GM12878 (cell line): ENCODE measurements around the gene DLK1. TPM values are rescaled to one million over a fixed set of nuclear protein-coding genes. Genes with fewer than 3 reads are reported as not detected.

Experiments
- ATAC-seq: fragments of 200-7000 bp; cut with Tn5 transposase; 3 replicates; pipeline ENCODE4 v1.9.1; 2020; ENCODE audit warnings: mild to moderate bottlenecking, moderate library complexity
- BruUV-seq: library from RNA; stranded (reverse); fragments of 400-500 nt; replicated peaks from 2 replicates; lab custom pipeline; 2021; lab: Mats Ljungman, UMichigan
- CTCF ChIA-PET: fragments of 300-600 bp; sonication (Branson Sonifier 250); formaldehyde crosslinking; extraction: SDS; loops from one replicate; lab custom pipeline; 2021; ENCODE audit warnings: inconsistent platforms; lab: Yijun Ruan, JAX
- POLR2A ChIA-PET: fragments of 350-600 bp; formaldehyde crosslinking; extraction: SDS; loops from one replicate; lab custom pipeline; 2021; ENCODE audit warnings: inconsistent platforms; lab: Charles Lee
- RAD21 ChIA-PET: fragments of 300-600 bp; sonication (Branson Sonifier 250); formaldehyde crosslinking; loops from one replicate; lab custom pipeline; 2023; ENCODE audit warnings: antibody characterized with exemption; ENCODE audit not compliant: unreplicated experiment; lab: Charles Lee
- SMC1A ChIA-PET: fragments of 300-600 bp; sonication (Branson Sonifier 250); formaldehyde crosslinking; loops from one replicate; lab custom pipeline; 2023; ENCODE audit not compliant: unreplicated experiment, uncharacterized antibody; lab: Charles Lee
- DNase-seq: peaks from one replicate; pipeline ENCODE4 v3.0.0-alpha.2; 2011; ENCODE audit warnings: low read depth, low spot score
- FAIRE-seq: peaks from 3 replicates; lab custom pipeline; 2011; peaks lifted over from hg19 to GRCh38; lab: Jason Lieb, UNC
- H2AFZ ChIP-seq: 2 replicates; pipeline ENCODE4 v1.6.0; 2011; ENCODE audit warnings: low read depth, low read length, control low read depth; ENCODE audit not compliant: control insufficient read depth
- H3K27ac ChIP-seq: 2 replicates; pipeline ENCODE4 v1.5.1; 2011; ENCODE audit warnings: control low read depth; ENCODE audit not compliant: control insufficient read depth, insufficient read depth
- H3K27me3 ChIP-seq, 2 experiments: replicated peaks in 1 of 2; 2 replicates each; pipeline versions ENCODE4 v1.6.0 to v1.6.1; 2011; ENCODE audit warnings: low read length in 1 of 2; ENCODE audit not compliant: control insufficient read depth in 2 of 2, insufficient read depth in 2 of 2
- H3K36me3 ChIP-seq, 2 experiments: 2 replicates each; pipeline ENCODE4 v1.5.1; 2011; ENCODE audit warnings: low read length in 1 of 2; ENCODE audit not compliant: control insufficient read depth in 2 of 2, insufficient read depth in 2 of 2
- H3K4me1 ChIP-seq: 2 replicates; pipeline ENCODE4 v1.6.1; 2011; ENCODE audit warnings: mild to moderate bottlenecking, low read length, moderate library complexity, mixed read lengths; ENCODE audit not compliant: control insufficient read depth, insufficient read depth
- H3K4me2 ChIP-seq: 2 replicates; pipeline ENCODE4 v1.6.0; 2011; ENCODE audit warnings: control low read depth; ENCODE audit not compliant: control insufficient read depth, insufficient read depth
- H3K4me3 ChIP-seq: fragments of 200-600 bp; sonication (generic); 2 replicates; pipeline ENCODE4 v1.5.1; 2016
- H3K79me2 ChIP-seq: 2 replicates; pipeline ENCODE4 v1.6.0; 2011; ENCODE audit warnings: low read length; ENCODE audit not compliant: control insufficient read depth, insufficient read depth
- H3K9ac ChIP-seq: 2 replicates; pipeline ENCODE4 v1.8.0; 2011; ENCODE audit warnings: low read length, control low read depth, mixed read lengths; ENCODE audit not compliant: control insufficient read depth, insufficient read depth
- H3K9me3 ChIP-seq: replicated peaks from 3 replicates; pipeline ENCODE4 v1.5.1; 2011; ENCODE audit warnings: mild to moderate bottlenecking, low read length; ENCODE audit not compliant: control insufficient read depth, insufficient read depth
- H4K20me1 ChIP-seq: 2 replicates; pipeline ENCODE4 v1.6.0; 2011; ENCODE audit not compliant: control insufficient read depth, insufficient read depth
- BHLHE40 ChIP-seq, 2 experiments: fragments of 450-650 bp in 1 of 2; IDR thresholded peaks; 2 replicates each; pipeline ENCODE4 v1.6.1; 2011 to 2017; ENCODE audit warnings: low read depth in 2 of 2, borderline replicate concordance in 1 of 2, improper control_type of control experiment in 1 of 2, low read length in 1 of 2, mild to moderate bottlenecking in 1 of 2
- HSF1 ChIP-seq: fragments of 150-350 bp; IDR thresholded peaks from 2 replicates; pipeline ENCODE4 v1.6.1; 2014; ENCODE audit warnings: mild to moderate bottlenecking, low read depth, low read length
- PAX5 ChIP-seq: IDR thresholded peaks from 2 replicates; pipeline ENCODE4 v1.6.1; 2011; ENCODE audit warnings: low read depth, low read length, borderline replicate concordance
- PRDM15 ChIP-seq: fragments of 450-650 bp; formaldehyde crosslinking; IDR thresholded peaks from 2 replicates; pipeline ENCODE4 v1.4.0; 2020; ENCODE audit warnings: mild to moderate bottlenecking, moderate library complexity
- STAT1 ChIP-seq: fragments of 450-650 bp; conservative IDR thresholded peaks from 2 replicates; pipeline ENCODE4 v1.6.1; 2014; ENCODE audit warnings: antibody characterized with exemption, mild to moderate bottlenecking
- ZBTB11 ChIP-seq: fragments of 450-650 bp; formaldehyde crosslinking; IDR thresholded peaks from 2 replicates; pipeline ENCODE4 v1.5.0; 2022; ENCODE audit warnings: mild to moderate bottlenecking, missing genetic modification characterization
- WGBS: methylation state at CpG from one replicate; pipeline ENCODE4 v1.1.6; 2016; ENCODE audit warnings: low lambda C conversion rate; ENCODE audit not compliant: insufficient replicate concordance, insufficient coverage; ENCODE audit errors: missing lambda C conversion rate; 5-methylcytosine and 5-hydroxymethylcytosine counted together
- in situ Hi-C: fragments of 300-500 bp; cut with MboI; formaldehyde crosslinking; loops from 9 replicates; pipeline ENCODE4 v1.14.3; 2018; ENCODE audit warnings: mixed read lengths
- intact Hi-C: fragments of 100-400 bp; cut with micrococcal nuclease; formaldehyde crosslinking; loops from one replicate; pipeline ENCODE4 v1.14.2; 2022; ENCODE audit not compliant: unreplicated experiment
- polyA plus RNA-seq, 11 experiments: library from polyadenylated mRNA; depleted of rRNA in 4 of 11; unstranded in 6 of 11; stranded (reverse) in 5 of 11; fragments of >200 nt; fragmentation: Nextera tagmentation in 4 of 11; fragmentation: Illumina TruSeq in 1 of 11; extraction: Ambion mirVana in 4 of 11; extraction: Trizol in 1 of 11; gene quantifications; 1 replicate in 1 of 11; 2 replicates in 10 of 11; pipeline versions ENCODE4 v1.2.1 to v1.2.3, GENCODE V29; 2011 to 2016; ENCODE audit warnings: inconsistent platforms in 2 of 11, missing spikeins in 2 of 11, low read depth in 1 of 11
- total RNA-seq, 4 experiments: library from RNA; depleted of rRNA in 3 of 4; stranded (reverse); fragments of >200 nt in 3 of 4; fragmentation: Illumina TruSeq in 1 of 4; extraction: Trizol in 1 of 4; gene quantifications; 2 replicates each; pipeline versions ENCODE4 v1.2.1 to v1.2.3, GENCODE V29; 2013 to 2021

The DLK1 gene
- total and polyA plus RNA-seq, 10 of the 15 experiments (the other 5 are each of a cell fraction or from before 2014, with no cell fraction given) = 0.87 TPM; not detected in 9

- TF ChIP-seq ZBTB11 (CRISPR knock-in tag) (no peak), HSF1 (no peak)
These were observed 36.2 kb downstream of the DLK1 start (continued) for GRCh38 chr14:100762901-100763300.

GRCh38 chr14:100764471-100765115 is 37.9 kb downstream of the DLK1 start:
- no peak for DNase-seq
- no peak for ATAC-seq
- no peaks in the 10 kb centered on the region for H3K4me1 ChIP-seq
- intact Hi-C loops = no loop called here
- no peak overlapping the region for H3K4me2 ChIP-seq
- no peaks in the 10 kb centered on the region for H3K36me3 ChIP-seq
- in situ Hi-C loops = no loop called here
- no TSS peak for BruUV-seq
- FAIRE-seq = no peak
- H3K27ac ChIP-seq = no peak overlapping the region
- no peaks in the 10 kb centered on the region; a peak in 1 of 4 replicates for H3K27me3 ChIP-seq
- ChIA-PET SMC1A (no interaction called here), RAD21 (no interaction called here), CTCF (interaction anchor here (0.9 to 1.2 kb wide), 2 partner anchors 33 to 88 kb away, joined by 3 to 4 read pairs; no protein-coding TSS in a partner anchor), POLR2A (no interaction called here)
- no peak overlapping the region for H3K9ac ChIP-seq
- H2AFZ ChIP-seq = no peak overlapping the region
- no peak overlapping the region for H3K4me3 ChIP-seq
- H3K9me3 ChIP-seq = no peaks in the 10 kb centered on the region
- TF ChIP-seq PRDM15 (CRISPR knock-in tag) (no peak), STAT1 (no peak), PAX5 (no peak), BHLHE40 (IDR thresholded peaks at IDR 0.05; ENCODE audit: borderline replicate concordance in 1 of 2, low read depth in 2 of 2, low read length in 1 of 2) (no peak)
- H4K20me1 ChIP-seq = no peaks in the 10 kb centered on the region
- no peaks in the 10 kb centered on the region for H3K79me2 ChIP-seq
- WGBS = 16% methylated on average over 7 of the region's 7 CpGs
